Suprapubic skin (tissue), 4 donors: Measurements from ENCODE around the gene ATOH8. TPM values are rescaled to one million over a fixed set of nuclear protein-coding genes. Genes with fewer than 3 reads are reported as not detected.

Source experiments
- DNase-seq, 2 donors: peaks; one replicate each; pipeline ENCODE4 v3.0.0-alpha.2; 2019; ENCODE audit warnings: low spot score in 2 of 2
- H3K27ac ChIP-seq: fragments of 200-600 bp; sonication (generic); one replicate; pipeline ENCODE4 v1.5.1; 2019
- H3K27me3 ChIP-seq: fragments of 200-600 bp; sonication (generic); one replicate; pipeline ENCODE4 v1.5.1; 2019
- H3K36me3 ChIP-seq: fragments of 200-600 bp; sonication (generic); one replicate; pipeline ENCODE4 v1.5.1; 2019
- H3K4me1 ChIP-seq: fragments of 200-600 bp; sonication (generic); one replicate; pipeline ENCODE4 v1.5.1; 2019
- H3K4me3 ChIP-seq: fragments of 200-600 bp; sonication (generic); one replicate; pipeline ENCODE4 v1.5.1; 2019; ENCODE audit warnings: mild to moderate bottlenecking
- H3K9me3 ChIP-seq: fragments of 200-600 bp; sonication (generic); one replicate; pipeline ENCODE4 v1.5.1; 2019
- EP300 ChIP-seq: sonication (generic); formaldehyde crosslinking; IDR thresholded peaks from one replicate; pipeline ENCODE4 v1.6.1; 2017; ENCODE audit warnings: antibody characterized with exemption
- POLR2A ChIP-seq, 2 donors: fragments of 450-650 bp; IDR thresholded peaks; one replicate each; pipeline ENCODE4 v1.6.1; 2017; ENCODE audit warnings: antibody characterized with exemption in 2 of 2, mild to moderate bottlenecking in 2 of 2, moderate library complexity in 2 of 2
- POLR2AphosphoS5 ChIP-seq, 3 donors: sonication (generic); formaldehyde crosslinking; IDR thresholded peaks; one replicate each; pipeline ENCODE4 v1.6.1; 2017; ENCODE audit warnings: antibody characterized with exemption in 3 of 3
- WGBS: methylation state at CpG from one replicate; pipeline ENCODE4 v1.1.5; 2018; 5-methylcytosine and 5-hydroxymethylcytosine counted together
- total RNA-seq, 4 donors: library from RNA; depleted of rRNA; stranded (reverse); fragments of >200 nt; gene quantifications; one replicate each; pipeline ENCODE4 v1.1.0, GENCODE V29; 2016
- TF ChIP-seq, protein P1 (sequence below), 2 donors: fragments of 200-600 bp in 1 of 2; fragments of 450-650 bp in 1 of 2; sonication (generic) in 1 of 2; IDR thresholded peaks; one replicate each; pipeline ENCODE4 v1.5.1; 2016 to 2019; ENCODE audit warnings: antibody characterized with exemption in 2 of 2, mild to moderate bottlenecking in 1 of 2, moderate library complexity in 1 of 2

Gene ATOH8
- total RNA-seq, 4 donors from 2014 or later, result 9.7 to 30.3 (median 27.3) TPM

GRCh38 chr2:85719609-85720240, 34.1 kb upstream of the ATOH8 start:
- 93% methylated on average over 6 of the region's 6 CpGs for WGBS
- DNase-seq, result peak in 1 of 2 donors; percentile 48
- H3K4me1 ChIP-seq, result peaks cover 5% of the 10 kb centered on the region
- no peak overlapping the region for H3K27ac ChIP-seq
- H3K4me3 ChIP-seq, result no peak overlapping the region
- no peaks in the 10 kb centered on the region for H3K36me3 ChIP-seq
- no peaks in the 10 kb centered on the region for H3K27me3 ChIP-seq
- TF ChIP-seq, protein P1, sequence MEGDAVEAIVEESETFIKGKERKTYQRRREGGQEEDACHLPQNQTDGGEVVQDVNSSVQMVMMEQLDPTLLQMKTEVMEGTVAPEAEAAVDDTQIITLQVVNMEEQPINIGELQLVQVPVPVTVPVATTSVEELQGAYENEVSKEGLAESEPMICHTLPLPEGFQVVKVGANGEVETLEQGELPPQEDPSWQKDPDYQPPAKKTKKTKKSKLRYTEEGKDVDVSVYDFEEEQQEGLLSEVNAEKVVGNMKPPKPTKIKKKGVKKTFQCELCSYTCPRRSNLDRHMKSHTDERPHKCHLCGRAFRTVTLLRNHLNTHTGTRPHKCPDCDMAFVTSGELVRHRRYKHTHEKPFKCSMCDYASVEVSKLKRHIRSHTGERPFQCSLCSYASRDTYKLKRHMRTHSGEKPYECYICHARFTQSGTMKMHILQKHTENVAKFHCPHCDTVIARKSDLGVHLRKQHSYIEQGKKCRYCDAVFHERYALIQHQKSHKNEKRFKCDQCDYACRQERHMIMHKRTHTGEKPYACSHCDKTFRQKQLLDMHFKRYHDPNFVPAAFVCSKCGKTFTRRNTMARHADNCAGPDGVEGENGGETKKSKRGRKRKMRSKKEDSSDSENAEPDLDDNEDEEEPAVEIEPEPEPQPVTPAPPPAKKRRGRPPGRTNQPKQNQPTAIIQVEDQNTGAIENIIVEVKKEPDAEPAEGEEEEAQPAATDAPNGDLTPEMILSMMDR (IDR thresholded peaks at IDR 0.05), result no peak
- TF ChIP-seq POLR2A (IDR thresholded peaks at IDR 0.05) (no peak), EP300 (no peak), POLR2AphosphoS5 (IDR thresholded peaks at IDR 0.05) (no peak)
- H3K9me3 ChIP-seq, result no peaks in the 10 kb centered on the region

- no peak for DNase-seq
- H3K27ac ChIP-seq, result no peak overlapping the region
- H3K9me3 ChIP-seq, result no peaks in the 10 kb centered on the region
- TF ChIP-seq EP300 (no peak), POLR2AphosphoS5 (IDR thresholded peaks at IDR 0.05) (no peak), POLR2A (IDR thresholded peaks at IDR 0.05) (no peak)
- TF ChIP-seq, protein P1 (IDR thresholded peaks at IDR 0.05), result no peak
- no peaks in the 10 kb centered on the region for H3K36me3 ChIP-seq
- no peaks in the 10 kb centered on the region for H3K27me3 ChIP-seq
- 81% methylated on average over 1 of the region's 1 CpG for WGBS
- H3K4me1 ChIP-seq, result peaks cover 5% of the 10 kb centered on the region
- no peak overlapping the region for H3K4me3 ChIP-seq
These were observed 33.3 kb upstream of the ATOH8 start for GRCh38 chr2:85720533-85720932.

GRCh38 chr2:85721641-85722040, 32.1 kb upstream of the ATOH8 start:
- H3K9me3 ChIP-seq, result no peaks in the 10 kb centered on the region
- no peak overlapping the region for H3K4me3 ChIP-seq
- H3K27me3 ChIP-seq, result no peaks in the 10 kb centered on the region
- H3K4me1 ChIP-seq, result peaks cover 5% of the 10 kb centered on the region
- peak in 1 of 2 donors; percentile 46 for DNase-seq
- 94% methylated on average over 4 of the region's 4 CpGs for WGBS
- H3K36me3 ChIP-seq, result no peaks in the 10 kb centered on the region
- no peak overlapping the region for H3K27ac ChIP-seq
- TF ChIP-seq, protein P1 (IDR thresholded peaks at IDR 0.05), result no peak
- TF ChIP-seq POLR2A (IDR thresholded peaks at IDR 0.05) (no peak), POLR2AphosphoS5 (IDR thresholded peaks at IDR 0.05) (no peak), EP300 (no peak)

DNA sequence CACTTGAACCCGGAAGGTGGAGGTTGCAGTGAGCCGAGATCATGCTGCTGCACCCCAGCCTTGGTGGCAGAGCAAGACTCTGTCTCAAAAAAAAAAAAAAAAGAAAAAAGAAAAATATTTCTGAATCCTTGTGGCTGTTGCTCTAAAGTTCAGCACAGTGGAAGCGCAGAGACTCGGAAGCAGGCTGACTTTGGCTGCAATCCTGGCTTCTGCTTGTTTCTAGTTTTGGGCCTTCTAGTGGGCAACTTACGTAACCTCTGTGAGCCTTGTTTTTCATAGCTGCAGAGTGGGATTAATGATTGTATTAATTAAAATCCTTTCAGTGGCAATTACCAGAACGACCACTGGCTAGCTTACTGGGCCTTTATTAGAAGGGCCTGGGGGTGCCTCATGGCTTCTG, 31.3 kb upstream of the ATOH8 start:
- TF ChIP-seq POLR2A (IDR thresholded peaks at IDR 0.05) (no peak), EP300 (no peak), POLR2AphosphoS5 (IDR thresholded peaks at IDR 0.05) (no peak)
- TF ChIP-seq, protein P1 (IDR thresholded peaks at IDR 0.05), result no peak
- DNase-seq, result no peak
- Histone ChIP-seq H3K4me3 (no peak overlapping the region), H3K4me1 (peaks cover 5% of the 10 kb centered on the region), H3K27ac (no peak overlapping the region), H3K27me3 (no peaks in the 10 kb centered on the region), H3K9me3 (no peaks in the 10 kb centered on the region), H3K36me3 (no peaks in the 10 kb centered on the region)
- 87% methylated on average over 6 of the region's 6 CpGs for WGBS

DNA sequence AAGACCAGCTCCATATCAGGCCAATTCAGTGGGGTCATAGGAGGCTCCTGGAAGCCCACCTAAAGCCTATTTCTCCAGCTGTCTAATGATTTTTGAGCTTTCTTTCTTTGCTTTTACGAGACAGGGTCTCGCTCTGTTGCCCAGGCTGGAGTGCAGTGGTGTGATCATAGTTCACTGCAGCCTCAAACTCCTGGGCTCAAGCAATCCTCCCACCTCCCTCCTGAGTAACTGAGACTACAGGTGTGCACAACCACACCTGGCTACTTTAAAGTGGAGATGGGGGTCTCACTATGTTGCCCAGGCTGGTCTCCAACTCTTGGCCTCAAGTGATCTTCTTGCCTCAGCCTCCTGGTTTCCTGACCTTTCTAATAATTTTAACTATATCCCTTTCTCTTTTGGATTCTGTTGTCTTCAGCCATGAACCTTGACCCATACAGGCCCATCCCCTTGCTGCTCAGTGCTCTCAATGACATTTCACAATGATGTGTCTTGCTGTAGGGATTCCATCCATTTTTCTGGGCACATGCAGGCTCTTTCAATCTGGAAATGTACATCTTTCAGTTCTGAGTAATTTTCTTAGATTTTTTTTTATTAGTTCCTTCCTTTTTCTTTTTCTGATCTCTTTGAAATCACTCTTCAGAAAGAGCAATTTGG, 30.0 kb upstream of the ATOH8 start:
- Histone ChIP-seq H3K4me1 (peaks cover 6% of the 10 kb centered on the region), H3K9me3 (no peaks in the 10 kb centered on the region), H3K4me3 (no peak overlapping the region), H3K36me3 (no peaks in the 10 kb centered on the region), H3K27me3 (no peaks in the 10 kb centered on the region), H3K27ac (no peak overlapping the region)
- TF ChIP-seq EP300, result no peak
- WGBS, result 100% methylated on average over 2 of the region's 2 CpGs
- no peak for DNase-seq
